ENCODE measurements around the gene MYO3A.
"Not testable (repeated sequence)": the region's sequence is repeated elsewhere in the genome, so short reads cannot be mapped to it uniquely, and the experiment has no call there.

Gene MYO3A

DNA sequence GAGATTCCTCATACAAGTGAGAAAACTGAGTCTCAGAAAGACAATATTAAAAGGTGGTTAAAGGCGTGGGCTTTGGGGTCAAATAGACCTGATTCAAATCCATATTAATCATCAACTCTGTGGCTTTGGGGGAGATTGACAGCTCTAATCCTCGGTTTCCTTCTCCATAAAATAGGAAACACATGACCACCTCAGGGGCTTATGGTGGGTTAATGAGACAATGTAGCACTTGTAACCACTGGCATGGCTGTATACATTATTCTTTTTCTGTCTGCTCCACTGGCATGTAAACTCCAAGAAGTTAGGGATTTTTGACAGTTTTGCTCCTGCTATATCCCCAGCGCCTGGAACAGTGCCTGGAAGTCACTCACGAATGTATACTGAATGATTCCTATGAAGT, 161.8 kb downstream of the MYO3A start:
- no peaks in the 10 kb centered on the region for H3K79me2 ChIP-seq (ENCODE audit: insufficient read depth, low read length)
- H3K4me3 ChIP-seq (ENCODE audit: low read depth, low read length, poor library complexity, severe bottlenecking): no peak overlapping the region
- H3K9me3 ChIP-seq (ENCODE audit: low read length): no peaks in the 10 kb centered on the region
- H3K36me3 ChIP-seq (ENCODE audit: insufficient read depth, low read length): no peaks in the 10 kb centered on the region
- no peaks in the 10 kb centered on the region for H3K9me2 ChIP-seq (ENCODE audit: low read depth, low read length)
- no peak overlapping the region for H3K4me2 ChIP-seq (ENCODE audit: low read length)
- no peak for TF ChIP-seq EZH2 (IDR thresholded peaks at IDR 0.05; ENCODE audit: borderline replicate concordance, low read length)
- TF ChIP-seq, protein P1, sequence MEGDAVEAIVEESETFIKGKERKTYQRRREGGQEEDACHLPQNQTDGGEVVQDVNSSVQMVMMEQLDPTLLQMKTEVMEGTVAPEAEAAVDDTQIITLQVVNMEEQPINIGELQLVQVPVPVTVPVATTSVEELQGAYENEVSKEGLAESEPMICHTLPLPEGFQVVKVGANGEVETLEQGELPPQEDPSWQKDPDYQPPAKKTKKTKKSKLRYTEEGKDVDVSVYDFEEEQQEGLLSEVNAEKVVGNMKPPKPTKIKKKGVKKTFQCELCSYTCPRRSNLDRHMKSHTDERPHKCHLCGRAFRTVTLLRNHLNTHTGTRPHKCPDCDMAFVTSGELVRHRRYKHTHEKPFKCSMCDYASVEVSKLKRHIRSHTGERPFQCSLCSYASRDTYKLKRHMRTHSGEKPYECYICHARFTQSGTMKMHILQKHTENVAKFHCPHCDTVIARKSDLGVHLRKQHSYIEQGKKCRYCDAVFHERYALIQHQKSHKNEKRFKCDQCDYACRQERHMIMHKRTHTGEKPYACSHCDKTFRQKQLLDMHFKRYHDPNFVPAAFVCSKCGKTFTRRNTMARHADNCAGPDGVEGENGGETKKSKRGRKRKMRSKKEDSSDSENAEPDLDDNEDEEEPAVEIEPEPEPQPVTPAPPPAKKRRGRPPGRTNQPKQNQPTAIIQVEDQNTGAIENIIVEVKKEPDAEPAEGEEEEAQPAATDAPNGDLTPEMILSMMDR (IDR thresholded peaks at IDR 0.05; ENCODE audit: low read length): no peak
- no peak overlapping the region for H3K27ac ChIP-seq (ENCODE audit: low read depth, low read length, poor library complexity, severe bottlenecking)
- no peak overlapping the region for H2AFZ ChIP-seq (ENCODE audit: low read length)
- no peaks in the 10 kb centered on the region for H4K20me1 ChIP-seq (ENCODE audit: insufficient read depth, low read length)
- H3F3A ChIP-seq (ENCODE audit: insufficient read depth, low read length): no peaks in the 10 kb centered on the region
- no peaks in the 10 kb centered on the region for H3K27me3 ChIP-seq (ENCODE audit: insufficient read depth, low read length)
- H3K9ac ChIP-seq (ENCODE audit: low read length): no peak overlapping the region
- no peaks in the 10 kb centered on the region for H3K4me1 ChIP-seq (ENCODE audit: insufficient read depth, low read length, severe bottlenecking)

DNA sequence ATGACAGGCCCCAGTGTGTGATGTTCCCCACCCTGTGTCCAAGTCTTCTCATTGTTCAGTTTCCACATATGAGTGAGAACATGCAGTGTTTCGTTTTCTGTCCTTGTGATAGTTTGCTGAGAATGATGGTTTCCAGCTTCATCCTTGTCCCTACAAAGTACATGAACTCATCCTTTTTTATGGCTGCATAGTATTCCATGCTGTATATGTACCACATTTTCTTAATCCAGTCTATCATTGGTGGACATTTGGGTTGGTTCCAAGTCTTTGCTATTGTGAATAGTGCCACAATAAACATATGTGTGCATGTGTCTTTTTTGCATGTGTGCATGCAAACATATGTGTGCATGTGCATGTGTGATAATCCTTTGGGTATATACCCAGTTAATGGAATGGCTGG, 163.5 kb downstream of the MYO3A start:
- H3K9ac ChIP-seq (ENCODE audit: low read length); H3K79me2 ChIP-seq (ENCODE audit: insufficient read depth, low read length); H3K4me2 ChIP-seq (ENCODE audit: low read length); H4K20me1 ChIP-seq (ENCODE audit: insufficient read depth, low read length); H3K36me3 ChIP-seq (ENCODE audit: insufficient read depth, low read length); H3F3A ChIP-seq (ENCODE audit: insufficient read depth, low read length); H2AFZ ChIP-seq (ENCODE audit: low read length); H3K4me1 ChIP-seq (ENCODE audit: insufficient read depth, low read length, severe bottlenecking); H3K9me2 ChIP-seq (ENCODE audit: low read depth, low read length); H3K27me3 ChIP-seq (ENCODE audit: insufficient read depth, low read length); H3K4me3 ChIP-seq (ENCODE audit: low read depth, low read length, poor library complexity, severe bottlenecking); H3K9me3 ChIP-seq (ENCODE audit: low read length); H3K27ac ChIP-seq (ENCODE audit: low read depth, low read length, poor library complexity, severe bottlenecking): not testable (repeated sequence)

DNA sequence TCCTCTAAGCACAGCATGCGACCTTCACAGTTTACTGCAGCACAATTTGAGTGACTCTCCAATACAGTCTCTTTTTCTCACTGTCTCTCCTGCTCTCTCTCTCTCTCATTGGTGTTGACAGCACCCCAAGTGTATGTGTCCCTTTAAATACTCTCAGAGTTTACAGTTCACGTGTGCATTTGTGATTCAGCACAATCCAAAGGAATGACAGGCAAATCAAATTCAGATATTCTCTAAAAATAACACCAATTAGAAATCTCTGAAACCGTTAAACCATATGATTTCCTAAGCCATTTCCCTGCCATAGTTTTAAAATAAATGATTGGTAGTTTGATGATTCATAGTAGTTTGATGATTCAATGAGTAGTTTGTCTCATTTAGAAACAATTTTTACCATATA, 178.5 kb downstream of the MYO3A start:
- TF ChIP-seq, protein P1 (IDR thresholded peaks at IDR 0.05; ENCODE audit: low read length): no peak
- no peak for TF ChIP-seq EZH2 (IDR thresholded peaks at IDR 0.05; ENCODE audit: borderline replicate concordance, low read length)
- H3K27me3 ChIP-seq (ENCODE audit: insufficient read depth, low read length): no peaks in the 10 kb centered on the region
- H3K9ac ChIP-seq (ENCODE audit: low read length): no peak overlapping the region
- H3K27ac ChIP-seq (ENCODE audit: low read depth, low read length, poor library complexity, severe bottlenecking): no peak overlapping the region
- H3F3A ChIP-seq (ENCODE audit: insufficient read depth, low read length): no peaks in the 10 kb centered on the region
- H3K36me3 ChIP-seq (ENCODE audit: insufficient read depth, low read length): no peaks in the 10 kb centered on the region
- no peak overlapping the region for H2AFZ ChIP-seq (ENCODE audit: low read length)
- no peak overlapping the region for H3K4me3 ChIP-seq (ENCODE audit: low read depth, low read length, poor library complexity, severe bottlenecking)
- H3K79me2 ChIP-seq (ENCODE audit: insufficient read depth, low read length): no peaks in the 10 kb centered on the region
- H3K9me3 ChIP-seq (ENCODE audit: low read length): no peaks in the 10 kb centered on the region
- no peaks in the 10 kb centered on the region for H4K20me1 ChIP-seq (ENCODE audit: insufficient read depth, low read length)
- no peak overlapping the region for H3K4me2 ChIP-seq (ENCODE audit: low read length)
- H3K9me2 ChIP-seq (ENCODE audit: low read depth, low read length): no peaks in the 10 kb centered on the region
- H3K4me1 ChIP-seq (ENCODE audit: insufficient read depth, low read length, severe bottlenecking): no peaks in the 10 kb centered on the region

DNA sequence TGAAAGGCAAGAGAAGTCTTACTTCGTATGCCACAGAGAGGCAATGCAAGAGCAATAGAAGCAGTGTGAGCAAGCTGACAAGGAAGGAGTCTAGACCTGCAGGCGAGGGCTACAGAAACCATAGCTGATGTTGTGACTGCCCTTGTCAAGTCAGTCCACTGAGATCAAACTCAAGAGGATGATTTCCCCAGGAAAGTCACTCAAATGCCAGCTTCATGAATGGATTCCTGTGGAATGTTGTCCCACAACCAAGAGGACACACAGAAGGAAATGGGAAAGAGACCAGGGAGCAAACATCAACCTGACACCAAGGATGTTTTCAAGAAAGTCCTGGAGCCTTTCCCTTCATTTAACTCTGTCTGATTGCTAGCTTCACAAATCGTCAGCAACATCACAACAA, 204.6 kb downstream of the MYO3A start:
- Histone ChIP-seq H3K27ac (ENCODE audit: low read depth, low read length, poor library complexity, severe bottlenecking) (no peak overlapping the region), H4K20me1 (ENCODE audit: insufficient read depth, low read length) (no peaks in the 10 kb centered on the region), H2AFZ (ENCODE audit: low read length) (no peak overlapping the region), H3K9me2 (ENCODE audit: low read depth, low read length) (no peaks in the 10 kb centered on the region), H3K36me3 (ENCODE audit: insufficient read depth, low read length) (no peaks in the 10 kb centered on the region), H3K27me3 (ENCODE audit: insufficient read depth, low read length) (no peaks in the 10 kb centered on the region), H3K4me3 (ENCODE audit: low read depth, low read length, poor library complexity, severe bottlenecking) (no peak overlapping the region), H3K9ac (ENCODE audit: low read length) (no peak overlapping the region), H3K4me2 (ENCODE audit: low read length) (no peak overlapping the region), H3K79me2 (ENCODE audit: insufficient read depth, low read length) (no peaks in the 10 kb centered on the region), H3K9me3 (ENCODE audit: low read length) (no peaks in the 10 kb centered on the region), H3K4me1 (ENCODE audit: insufficient read depth, low read length, severe bottlenecking) (no peaks in the 10 kb centered on the region), H3F3A (ENCODE audit: insufficient read depth, low read length) (no peaks in the 10 kb centered on the region)
- TF ChIP-seq EZH2 (IDR thresholded peaks at IDR 0.05; ENCODE audit: borderline replicate concordance, low read length): no peak
- TF ChIP-seq, protein P1 (IDR thresholded peaks at IDR 0.05; ENCODE audit: low read length): no peak
